Epithelial cell of proximal tubule (primary cell): ENCODE measurements around the gene MRFAP1. TPM values are rescaled to one million over a fixed set of nuclear protein-coding genes. Genes with fewer than 3 reads are reported as not detected.
"Not testable (repeated sequence)": the region's sequence is repeated elsewhere in the genome, so short reads cannot be mapped to it uniquely, and the experiment has no call there.

Source experiments
- DNase-seq: peaks from one replicate; pipeline ENCODE4 v3.0.0-alpha.2; 2011; ENCODE audit warnings: low read depth
- H3K4me3 ChIP-seq: 2 replicates; pipeline ENCODE4 v1.5.1; 2011; ENCODE audit warnings: low read depth, mild to moderate bottlenecking, low read length
- CTCF ChIP-seq: conservative IDR thresholded peaks from 2 replicates; pipeline ENCODE4 v1.5.1; 2012; ENCODE audit warnings: low read depth, mild to moderate bottlenecking, low read length
- total RNA-seq: library from RNA; depleted of rRNA; stranded (reverse); fragments of >200 nt; gene quantifications from 2 replicates; pipeline ENCODE4 v1.2.3, GENCODE V29; 2015

The MRFAP1 gene
- total RNA-seq, 1 donor from 2014 or later: 330 TPM

GRCh38 chr4:6622744-6623143 lies 17.7 kb upstream of the MRFAP1 start:
- no peak for TF ChIP-seq CTCF
- no peak for DNase-seq
- no peak overlapping the region for H3K4me3 ChIP-seq

- TF ChIP-seq CTCF: no peak
- H3K4me3 ChIP-seq: no peak overlapping the region
- DNase-seq: no peak
Observed at GRCh38 chr4:6625256-6625655, 15.2 kb upstream of the MRFAP1 start.

- no peak for DNase-seq
- no peak for TF ChIP-seq CTCF
- H3K4me3 ChIP-seq: no peak overlapping the region
Observed at GRCh38 chr4:6626066-6626465, 14.4 kb upstream of the MRFAP1 start.

- H3K4me3 ChIP-seq: no peak overlapping the region
- no peak for DNase-seq
- TF ChIP-seq CTCF: no peak
Observed at GRCh38 chr4:6627832-6628231, 12.7 kb upstream of the MRFAP1 start.

- DNase-seq, H3K4me3 ChIP-seq: not testable (repeated sequence)
Observed at GRCh38 chr4:6628484-6628883, 12.0 kb upstream of the MRFAP1 start.

- TF ChIP-seq CTCF: no peak
- H3K4me3 ChIP-seq: no peak overlapping the region
- DNase-seq: no peak
Observed at GRCh38 chr4:6632125-6632524, 8.4 kb upstream of the MRFAP1 start.

- TF ChIP-seq CTCF: no peak
- DNase-seq: no peak
- no peak overlapping the region for H3K4me3 ChIP-seq
Observed at GRCh38 chr4:6633091-6633906, 7.2 kb upstream of the MRFAP1 start.
